NCI-H1048 (cell line): ENCODE results near the gene CNOT1.
"Not testable (repeated sequence)": the region's sequence is repeated elsewhere in the genome, so short reads cannot be mapped to it uniquely, and the experiment has no call there.

Source experiments
- DNase-seq: peaks from one replicate; lab custom pipeline; 2025; lab: John Stamatoyannopoulos, UW

CNOT1 gene

GRCh38 chr16:58638148-58639036, 8.8 kb upstream of the CNOT1 start:
- DNase-seq: no peak

DNA sequence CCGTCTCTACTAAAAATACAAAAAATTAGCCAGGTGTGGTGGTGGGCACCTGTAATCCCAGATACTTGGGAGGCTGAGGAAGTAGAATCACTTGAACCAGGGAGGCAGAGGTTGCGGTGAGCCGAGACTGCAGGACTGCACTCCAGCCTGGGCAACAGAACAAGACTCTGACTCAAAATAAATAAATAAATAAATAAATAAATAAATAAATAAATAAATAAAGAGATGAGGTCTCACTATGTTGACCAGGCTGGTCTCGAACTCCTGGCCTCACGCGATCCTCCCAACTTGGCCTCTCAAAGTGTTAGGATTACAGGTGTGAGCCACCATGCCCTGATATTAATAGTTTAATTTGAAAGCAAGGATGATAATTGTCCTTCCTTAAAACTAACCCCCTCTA, 7.4 kb upstream of the CNOT1 start:
- DNase-seq: not testable (repeated sequence)

GRCh38 chr16:58636466-58636865, 6.8 kb upstream of the CNOT1 start:
- DNase-seq: no peak

DNA sequence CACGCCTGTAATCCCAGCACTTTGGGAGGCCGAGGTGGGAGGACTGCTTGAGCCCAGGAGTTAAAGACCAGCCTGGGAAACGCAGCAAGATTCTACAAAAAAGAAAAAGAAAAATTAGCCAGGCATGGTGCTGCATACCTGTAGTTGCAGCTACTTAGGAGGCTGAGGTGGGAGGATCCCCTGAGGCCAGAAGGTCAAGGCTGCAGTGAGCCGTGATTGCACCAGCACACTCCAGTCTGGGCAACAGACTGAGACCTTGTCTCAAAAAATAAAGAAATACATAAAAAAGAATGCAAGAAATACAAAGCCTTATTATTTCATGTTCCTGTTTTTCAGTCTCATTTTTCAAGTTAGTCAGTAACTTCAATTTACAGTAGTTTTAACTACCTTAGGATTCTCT, 5.9 kb upstream of the CNOT1 start:
- no peak for DNase-seq

- DNase-seq: no peak
Measured at GRCh38 chr16:58634265-58634802, 4.7 kb upstream of the CNOT1 start.

DNA sequence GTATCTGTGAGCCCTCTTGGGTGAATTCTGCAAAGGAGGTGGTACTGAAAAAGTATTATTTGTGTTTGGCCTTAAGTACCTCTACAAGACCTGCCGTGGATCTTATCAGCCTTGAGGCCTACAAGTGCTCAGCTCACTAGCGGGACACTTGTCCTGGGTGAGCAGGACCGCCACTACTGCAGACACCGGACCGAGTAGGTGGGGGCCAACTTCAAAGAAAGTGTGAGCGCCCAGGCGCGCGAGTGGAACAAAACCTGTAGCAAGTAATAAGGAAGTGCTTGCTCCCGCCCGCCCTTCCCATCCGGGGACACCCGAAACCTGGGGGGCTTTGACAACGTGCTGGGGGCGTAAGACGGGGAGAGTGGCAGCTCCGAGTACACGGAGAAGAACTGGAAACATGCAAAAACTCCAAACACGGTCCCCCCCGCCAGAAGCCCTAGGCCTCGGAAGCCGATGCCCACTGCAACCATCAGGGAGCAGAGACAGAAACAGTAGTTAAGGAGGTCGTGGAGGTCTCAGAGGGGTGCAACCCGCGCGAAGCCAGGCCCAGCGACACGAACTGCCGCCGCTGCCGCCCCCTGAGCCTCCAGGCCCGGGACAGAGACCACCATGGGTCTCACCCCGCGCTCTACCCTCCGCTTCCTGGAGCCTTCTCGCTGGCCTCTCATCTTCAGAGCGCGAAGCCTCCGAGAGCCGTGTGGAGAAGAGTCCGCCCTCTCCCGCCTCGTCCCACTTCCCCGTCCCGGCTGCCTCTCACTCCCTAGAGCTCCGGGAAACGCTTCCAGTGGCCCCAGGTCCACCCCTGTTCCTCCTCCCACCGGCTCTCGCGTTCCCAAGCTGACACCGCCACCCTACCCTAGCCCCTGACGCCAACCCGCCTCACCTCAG, 537 bp downstream of the CNOT1 start:
- no peak for DNase-seq

GRCh38 chr16:58624209-58624608, 5.4 kb downstream of the CNOT1 start:
- DNase-seq: no peak

GRCh38 chr16:58620396-58620795, 9.2 kb downstream of the CNOT1 start:
- DNase-seq: no peak

DNA sequence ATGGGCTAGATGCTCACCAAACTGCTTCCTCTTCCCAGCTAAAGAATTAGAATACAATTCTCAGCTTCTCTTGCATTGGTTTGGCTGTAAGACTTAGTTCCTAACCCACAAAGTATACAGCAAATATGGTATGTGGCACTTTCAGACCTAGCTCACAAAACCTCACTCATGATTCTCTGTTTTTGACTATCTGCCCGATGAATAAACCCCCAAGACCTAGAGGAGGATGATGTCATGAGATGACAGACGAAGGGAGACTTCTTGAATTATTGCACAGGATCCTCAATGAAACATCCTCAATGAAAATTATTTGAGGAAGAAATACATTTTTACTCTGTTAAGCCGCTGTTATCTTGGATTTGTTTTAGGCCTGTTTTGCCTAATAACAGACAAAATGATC, 14.3 kb downstream of the CNOT1 start:
- no peak for DNase-seq

DNA sequence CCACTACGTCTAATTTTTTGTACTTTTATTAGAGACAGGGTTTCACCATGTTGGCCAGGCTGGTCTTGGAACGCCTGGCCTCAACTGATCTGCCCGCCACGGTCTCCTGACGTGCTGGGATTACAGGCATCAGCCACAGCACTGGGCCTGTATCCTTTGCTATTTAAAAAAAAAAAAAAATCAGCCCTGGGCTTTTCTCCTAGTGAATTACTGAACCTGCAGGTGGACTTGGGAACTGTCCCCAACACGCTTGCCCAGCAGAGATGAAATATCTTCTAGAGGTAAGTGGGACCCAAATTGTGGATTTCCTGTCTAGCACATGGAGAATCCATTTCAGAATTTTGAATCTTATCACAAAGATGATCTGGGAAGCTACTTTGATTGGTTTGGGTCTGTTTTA, 14.8 kb downstream of the CNOT1 start:
- no peak for DNase-seq

DNA sequence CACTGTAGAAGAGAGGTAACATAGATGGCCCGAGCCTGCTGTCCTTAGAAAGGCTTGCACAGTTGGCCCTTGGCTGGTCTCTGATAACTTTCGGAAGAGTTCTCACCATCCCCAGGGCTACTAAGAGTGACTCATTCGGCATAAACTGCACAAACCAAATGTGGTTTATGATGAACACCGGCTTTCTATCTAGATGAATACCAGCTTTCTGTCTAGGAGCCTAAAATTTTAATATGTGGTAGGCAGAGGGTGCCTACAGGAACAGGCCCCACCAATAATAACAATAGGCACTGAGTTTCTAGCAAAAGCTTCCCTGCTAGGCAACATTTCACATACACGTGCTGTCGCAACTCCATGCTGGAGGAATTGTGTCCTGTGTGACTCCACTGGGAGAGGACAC, 15.4 kb downstream of the CNOT1 start:
- DNase-seq: no peak

DNA sequence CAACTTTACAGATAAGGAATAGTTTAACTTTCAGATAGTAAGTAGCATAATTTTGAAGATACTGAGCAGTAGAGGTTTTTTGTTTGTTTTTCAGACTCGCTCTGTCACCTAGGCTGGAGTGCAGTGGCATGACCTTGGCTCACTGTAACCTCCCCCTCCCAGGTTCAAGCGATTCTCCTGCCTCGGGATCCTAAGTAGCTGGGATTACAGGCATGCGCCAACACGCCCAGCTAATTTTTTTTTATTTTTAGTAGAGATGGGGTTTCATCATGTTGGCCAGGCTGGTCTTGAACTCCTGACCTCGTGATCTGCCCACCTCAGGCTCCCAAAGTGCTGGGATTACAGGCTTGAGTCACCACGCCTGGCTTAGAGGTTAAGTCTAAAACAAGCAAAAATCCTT, 16.7 kb downstream of the CNOT1 start:
- DNase-seq: not testable (repeated sequence)

DNA sequence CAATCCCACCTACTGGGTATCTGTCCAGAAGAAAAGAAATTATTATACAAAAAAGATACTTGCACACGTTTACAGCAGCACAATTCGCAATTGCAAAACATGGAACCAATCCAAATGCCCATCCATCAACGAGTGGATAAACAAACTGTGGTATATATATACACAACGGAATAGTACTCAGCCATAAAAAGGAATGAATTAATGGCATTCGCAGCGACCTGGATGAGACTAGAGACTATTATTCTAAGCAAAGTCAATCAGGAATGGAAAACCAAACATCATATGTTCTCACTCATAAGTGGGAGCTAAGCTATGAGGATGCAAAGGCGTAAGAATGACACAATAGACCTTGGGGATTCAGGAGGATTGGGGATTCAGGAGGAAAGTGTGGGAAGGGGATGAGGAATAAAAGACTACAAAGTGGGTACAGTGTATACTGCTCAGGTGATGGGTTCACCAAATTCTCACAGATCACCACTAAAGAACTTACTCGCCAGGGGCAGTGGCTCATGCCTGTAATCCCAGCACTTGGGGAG, 21.0 kb downstream of the CNOT1 start:
- no peak for DNase-seq

- no peak for DNase-seq
Measured at GRCh38 chr16:58605562-58605961, 24.1 kb downstream of the CNOT1 start.

- no peak for DNase-seq
Measured at GRCh38 chr16:58591083-58591482, 38.5 kb downstream of the CNOT1 start.

- no peak for DNase-seq
Measured at GRCh38 chr16:58589326-58589905, 40.2 kb downstream of the CNOT1 start.

- no peak for DNase-seq
Measured at GRCh38 chr16:58588406-58588805, 41.2 kb downstream of the CNOT1 start.

- DNase-seq: no peak
Measured at GRCh38 chr16:58586340-58587030, 43.1 kb downstream of the CNOT1 start.

DNA sequence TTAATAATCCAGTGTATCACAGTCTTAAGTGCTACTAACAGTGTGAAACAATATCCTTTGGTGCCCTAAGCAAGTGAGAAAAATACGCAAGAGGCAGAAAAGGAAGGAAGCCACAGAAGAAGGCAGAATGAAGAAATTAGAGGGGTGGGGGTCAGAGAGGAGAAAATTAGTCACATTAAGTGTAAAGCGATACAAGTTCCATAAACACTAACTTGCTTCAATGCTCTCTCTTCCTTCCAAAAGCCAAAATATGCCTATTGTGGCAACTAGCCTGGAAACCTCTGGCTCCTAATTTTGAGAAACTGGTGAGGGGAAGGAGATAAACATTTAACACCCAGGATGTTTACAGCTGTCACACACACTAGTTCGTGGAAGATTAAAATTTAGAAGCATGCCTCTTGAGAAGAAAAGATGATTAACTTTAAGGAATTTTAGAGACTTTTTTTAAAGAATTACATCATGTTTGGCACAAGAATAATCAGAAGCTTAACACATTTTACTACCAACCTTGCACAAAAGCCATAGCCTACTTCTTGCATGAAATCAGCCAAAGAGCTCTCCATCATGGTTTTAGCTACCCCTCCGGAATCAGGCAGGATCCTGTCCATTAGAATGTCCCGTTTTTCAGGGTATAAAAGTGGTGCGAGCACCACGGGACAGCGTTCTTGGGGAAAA, 44.7 kb downstream of the CNOT1 start:
- DNase-seq: no peak

DNA sequence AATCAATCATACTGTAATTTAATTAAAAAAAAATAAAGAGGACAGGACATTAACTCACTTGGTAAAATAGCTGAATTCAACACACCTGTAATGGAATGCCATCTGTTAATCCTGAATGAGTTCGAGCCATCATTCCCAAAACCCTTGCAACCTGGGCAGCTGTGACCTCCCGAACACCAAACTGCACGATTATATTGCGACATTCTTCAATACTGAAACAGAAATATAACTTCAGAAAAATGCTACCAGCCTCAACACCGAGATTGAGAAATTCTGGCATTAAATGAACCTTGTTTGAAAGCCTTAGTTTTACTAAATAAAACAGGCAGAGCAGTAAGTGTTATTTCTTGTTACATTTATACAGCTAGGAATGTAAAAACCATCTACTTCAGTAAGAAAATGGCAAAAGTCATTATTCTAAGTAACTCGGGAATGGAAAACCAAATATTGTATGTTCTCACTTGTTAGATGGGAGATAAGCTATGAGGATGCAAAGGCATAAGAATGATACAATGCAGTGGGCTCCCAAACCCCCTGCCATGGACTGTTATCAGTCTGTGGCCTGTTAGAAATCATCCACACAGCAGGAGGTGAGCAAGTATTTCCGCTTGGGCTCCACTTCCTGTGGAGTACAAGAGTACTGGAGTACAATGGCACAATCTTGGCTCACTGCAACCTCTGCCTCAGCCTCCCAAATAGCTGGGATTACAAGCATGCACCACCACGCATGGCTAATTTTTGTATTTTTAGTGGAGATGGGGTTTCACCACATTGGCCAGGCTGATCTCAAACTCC, 46.5 kb downstream of the CNOT1 start:
- no peak for DNase-seq
